ENCODE measurements around the gene ZNF593. TPM values are rescaled to one million over a fixed set of nuclear protein-coding genes. Genes with fewer than 3 reads are reported as not detected.

The ZNF593 gene
- total RNA-seq, 1 donor from 2014 or later, result 18.0 TPM

GRCh38 chr1:26142159-26142558 lies 27.5 kb upstream of the ZNF593 start:
- ATAC-seq (no peak), DNase-seq (no peak)
- no peaks in the 10 kb centered on the region for H3K9me3 ChIP-seq
- H3K27ac ChIP-seq, result no peak overlapping the region
- intact Hi-C loops (cut with DNase I), result no loop called here
- peak overlapping the region; percentile 21 for H3K4me3 ChIP-seq
- TF ChIP-seq CTCF (IDR thresholded peaks at IDR 0.05), result no peak
- no peaks in the 10 kb centered on the region for H3K4me1 ChIP-seq
- H3K36me3 ChIP-seq, result no peaks in the 10 kb centered on the region
- no peaks in the 10 kb centered on the region for H3K27me3 ChIP-seq (ENCODE audit: low read depth)

- peak; percentile 91 to 93 for ATAC-seq
- no peak overlapping the region for H3K4me3 ChIP-seq
- H3K36me3 ChIP-seq, result no peaks in the 10 kb centered on the region
- intact Hi-C loops (cut with DNase I), result loop anchor here (5.0 kb wide), 1 partner anchor 38 kb away; no protein-coding TSS in a partner anchor
- peak; percentile 83 for TF ChIP-seq CTCF (IDR thresholded peaks at IDR 0.05)
- peak; percentile 80 for DNase-seq
- H3K27ac ChIP-seq, result no peak overlapping the region
- H3K27me3 ChIP-seq (ENCODE audit: low read depth), result no peaks in the 10 kb centered on the region
- H3K4me1 ChIP-seq, result no peaks in the 10 kb centered on the region
- H3K9me3 ChIP-seq, result no peaks in the 10 kb centered on the region
Measured at GRCh38 chr1:26145041-26145959, 24.4 kb upstream of the ZNF593 start.

- intact Hi-C loops (cut with DNase I), result loop anchor here (5.0 kb wide), 1 partner anchor 39 kb away; no protein-coding TSS in a partner anchor
- no peak for TF ChIP-seq CTCF (IDR thresholded peaks at IDR 0.05)
- ATAC-seq, result no peak
- no peaks in the 10 kb centered on the region for H3K9me3 ChIP-seq
- no peaks in the 10 kb centered on the region for H3K27me3 ChIP-seq (ENCODE audit: low read depth)
- H3K4me3 ChIP-seq, result no peak overlapping the region
- DNase-seq, result no peak
- H3K27ac ChIP-seq, result no peak overlapping the region
- no peaks in the 10 kb centered on the region for H3K4me1 ChIP-seq
- no peaks in the 10 kb centered on the region for H3K36me3 ChIP-seq
Measured at GRCh38 chr1:26145960-26146294, 23.8 kb upstream of the ZNF593 start.

- Histone ChIP-seq H3K36me3 (no peaks in the 10 kb centered on the region), H3K4me3 (no peak overlapping the region), H3K9me3 (no peaks in the 10 kb centered on the region), H3K27ac (no peak overlapping the region), H3K4me1 (no peaks in the 10 kb centered on the region), H3K27me3 (ENCODE audit: low read depth) (no peaks in the 10 kb centered on the region)
- DNase-seq (no peak), ATAC-seq (no peak)
- no peak for TF ChIP-seq CTCF (IDR thresholded peaks at IDR 0.05)
- intact Hi-C loops (cut with DNase I), result loop anchor here (5.0 kb wide), 1 partner anchor 42 kb away; no protein-coding TSS in a partner anchor
Measured at GRCh38 chr1:26148887-26149286, 20.8 kb upstream of the ZNF593 start.

GRCh38 chr1:26153966-26154532 lies 15.7 kb upstream of the ZNF593 start:
- TF ChIP-seq CTCF (IDR thresholded peaks at IDR 0.05), result no peak
- DNase-seq (no peak), ATAC-seq (peak in 1 of 2 donors; percentile 18)
- no peak overlapping the region for H3K27ac ChIP-seq
- H3K36me3 ChIP-seq, result no peaks in the 10 kb centered on the region
- H3K4me1 ChIP-seq, result peaks cover 22% of the 10 kb centered on the region
- no peak overlapping the region for H3K4me3 ChIP-seq
- H3K27me3 ChIP-seq (ENCODE audit: low read depth), result peaks cover 29% of the 10 kb centered on the region
- H3K9me3 ChIP-seq, result no peaks in the 10 kb centered on the region
- intact Hi-C loops (cut with DNase I), result no loop called here
